GM18867 (cell line): Measurements from ENCODE around the gene HIPK1.
"Not testable (repeated sequence)": the region's sequence is repeated elsewhere in the genome, so short reads cannot be mapped to it uniquely, and the experiment has no call there.

ENCODE experiments used
- ATAC-seq: cut with Tn5 transposase; IDR thresholded peaks from one replicate; pipeline ENCODE4 v1.9.1; 2021; ENCODE audit warnings: mild to moderate bottlenecking, moderate library complexity; ENCODE audit not compliant: unreplicated experiment

The HIPK1 gene

GRCh38 chr1:114008993-114009392 is 79.9 kb downstream of the HIPK1 start:
- ATAC-seq, result no peak

GRCh38 chr1:114009393-114009792 is 80.3 kb downstream of the HIPK1 start:
- ATAC-seq, result no peak

GRCh38 chr1:114010433-114011184 is 81.5 kb downstream of the HIPK1 start:
- no peak for ATAC-seq

GRCh38 chr1:114011796-114012195 is 82.7 kb downstream of the HIPK1 start:
- no peak for ATAC-seq

- no peak for ATAC-seq
Observed at GRCh38 chr1:114015075-114015474, 86.0 kb downstream of the HIPK1 start.

GRCh38 chr1:114019724-114020123 is 90.6 kb downstream of the HIPK1 start:
- not testable (repeated sequence) for ATAC-seq

GRCh38 chr1:114021665-114022099 is 92.6 kb downstream of the HIPK1 start:
- no peak for ATAC-seq

GRCh38 chr1:114022877-114023276 is 93.8 kb downstream of the HIPK1 start:
- ATAC-seq, result no peak

GRCh38 chr1:114023377-114023776 is 94.3 kb downstream of the HIPK1 start:
- no peak for ATAC-seq

GRCh38 chr1:114024049-114024448 is 94.9 kb downstream of the HIPK1 start:
- no peak for ATAC-seq

- no peak for ATAC-seq
Observed at GRCh38 chr1:114025609-114026401, 96.7 kb downstream of the HIPK1 start.

- no peak for ATAC-seq
Observed at GRCh38 chr1:114026797-114027196, 97.7 kb downstream of the HIPK1 start.
